A673 (cell line): ENCODE results near the gene EPHB3. TPM values are rescaled to one million over a fixed set of nuclear protein-coding genes. Genes with fewer than 3 reads are reported as not detected.

Experiments
- BruUV-seq: library from RNA; stranded (reverse); fragments of 400-500 nt; replicated peaks from 2 replicates; lab custom pipeline; 2021; lab: Mats Ljungman, UMichigan
- CTCF ChIA-PET: fragments of 300-600 bp; sonication (Branson Sonifier 250); formaldehyde crosslinking; loops from one replicate; lab custom pipeline; 2022; ENCODE audit warnings: antibody characterized with exemption; lab: Charles Lee
- POLR2A ChIA-PET: fragments of 300-600 bp; sonication (Branson Sonifier 250); formaldehyde crosslinking; loops from one replicate; lab custom pipeline; 2022; ENCODE audit warnings: antibody characterized with exemption; ENCODE audit not compliant: low non-redundant PET; lab: Charles Lee
- DNase-seq: peaks from one replicate; pipeline ENCODE4 v3.0.0-alpha.2; 2015; ENCODE audit warnings: low spot score
- H3K27ac ChIP-seq: fragments of 200-600 bp; sonication (generic); 2 replicates; pipeline ENCODE4 v1.5.1; 2016; ENCODE audit warnings: mixed run types, low read depth, mild to moderate bottlenecking, mixed read lengths, antibody characterized with exemption, low read length; ENCODE audit not compliant: poor library complexity, severe bottlenecking
- H3K27me3 ChIP-seq: fragments of 200-600 bp; sonication (generic); replicated peaks from 2 replicates; pipeline ENCODE4 v1.6.1; 2017; ENCODE audit warnings: mixed run types, low read depth, mild to moderate bottlenecking, mixed read lengths, antibody characterized with exemption, low read length; ENCODE audit not compliant: insufficient read depth, poor library complexity
- H3K36me3 ChIP-seq: fragments of 200-600 bp; sonication (generic); 2 replicates; pipeline ENCODE4 v1.6.1; 2016; ENCODE audit warnings: mixed run types, mild to moderate bottlenecking, mixed read lengths, antibody characterized with exemption, low read length; ENCODE audit not compliant: insufficient read depth, poor library complexity, severe bottlenecking
- H3K4me1 ChIP-seq: fragments of 200-600 bp; sonication (generic); 2 replicates; pipeline ENCODE4 v1.6.1; 2017; ENCODE audit warnings: mixed run types, mild to moderate bottlenecking, mixed read lengths, antibody characterized with exemption, low read length; ENCODE audit not compliant: insufficient read depth, poor library complexity, severe bottlenecking
- H3K4me3 ChIP-seq: fragments of 200-600 bp; sonication (generic); 2 replicates; pipeline ENCODE4 v1.5.1; 2016; ENCODE audit warnings: low read depth, mixed run types, mild to moderate bottlenecking, mixed read lengths, low read length; ENCODE audit not compliant: poor library complexity, severe bottlenecking
- H3K9me3 ChIP-seq: fragments of 200-600 bp; sonication (generic); 2 replicates; pipeline ENCODE4 v1.6.1; 2016; ENCODE audit warnings: mixed run types, low read depth, mild to moderate bottlenecking, mixed read lengths, antibody characterized with exemption, low read length; ENCODE audit not compliant: poor library complexity, severe bottlenecking
- CTCF ChIP-seq: fragments of 300-800, 200-600 bp; sonication (generic); conservative IDR thresholded peaks from 2 replicates; pipeline ENCODE4 v1.5.1; 2017; ENCODE audit warnings: low read depth, mild to moderate bottlenecking, antibody characterized with exemption, low read length, moderate library complexity, mixed read lengths
- EZH2 ChIP-seq: fragments of 200-600 bp; sonication (generic); IDR thresholded peaks from 2 replicates; pipeline ENCODE4 v1.6.1; 2017; ENCODE audit warnings: borderline replicate concordance, low read depth, mild to moderate bottlenecking, mixed read lengths, antibody characterized with exemption, low read length; ENCODE audit not compliant: poor library complexity, severe bottlenecking
- intact Hi-C: fragments of 100-400 bp; cut with micrococcal nuclease; formaldehyde crosslinking; loops from one replicate; pipeline ENCODE4 v1.10.0; 2022; ENCODE audit not compliant: unreplicated experiment
- total RNA-seq: library from RNA; stranded (reverse); gene quantifications from 2 replicates; pipeline ENCODE4 v1.2.3, GENCODE V29; 2021

Gene EPHB3
- total RNA-seq, 1 experiment from 2014 or later, result 15.6 TPM

- intact Hi-C loops, result no loop called here
- Histone ChIP-seq H3K9me3 (no peaks in the 10 kb centered on the region), H3K27me3 (no peaks in the 10 kb centered on the region), H3K36me3 (peaks cover 22% of the 10 kb centered on the region), H3K4me1 (peaks cover 11% of the 10 kb centered on the region), H3K27ac (no peak overlapping the region), H3K4me3 (no peak overlapping the region)
- ChIA-PET CTCF (no interaction called here), POLR2A (no interaction called here)
- no TSS peak for BruUV-seq
- no peak for DNase-seq
- TF ChIP-seq CTCF (no peak), EZH2 (no peak)
Measured at GRCh38 chr3:184579513-184579912, 17.9 kb downstream of the EPHB3 start.

GRCh38 chr3:184580376-184580775 lies 18.8 kb downstream of the EPHB3 start:
- Histone ChIP-seq H3K9me3 (no peaks in the 10 kb centered on the region), H3K36me3 (peaks cover 22% of the 10 kb centered on the region), H3K27ac (no peak overlapping the region), H3K4me1 (peaks cover 6% of the 10 kb centered on the region), H3K27me3 (no peaks in the 10 kb centered on the region), H3K4me3 (no peak overlapping the region)
- intact Hi-C loops, result no loop called here
- no TSS peak for BruUV-seq
- no peak for DNase-seq
- ChIA-PET POLR2A (no interaction called here), CTCF (no interaction called here)
- no peak for TF ChIP-seq EZH2
- TF ChIP-seq CTCF, result no peak

- Histone ChIP-seq H3K36me3 (peaks cover 19% of the 10 kb centered on the region), H3K27me3 (no peaks in the 10 kb centered on the region), H3K4me1 (peaks cover 6% of the 10 kb centered on the region), H3K4me3 (no peak overlapping the region), H3K9me3 (no peaks in the 10 kb centered on the region), H3K27ac (no peak overlapping the region)
- intact Hi-C loops, result no loop called here
- TF ChIP-seq CTCF (no peak), EZH2 (no peak)
- POLR2A ChIA-PET, result no interaction called here
- DNase-seq, result no peak
- no TSS peak for BruUV-seq
- CTCF ChIA-PET, result no interaction called here
Measured at GRCh38 chr3:184581331-184581855, 19.8 kb downstream of the EPHB3 start.
